ENCODE data around the gene HSPH1.

- TF ChIP-seq MAX (IDR thresholded peaks at IDR 0.05; ENCODE audit: low read depth, low read length) (no peak), CTCF (IDR thresholded peaks at IDR 0.05; ENCODE audit: low read depth, low read length) (no peak), POLR2A (IDR thresholded peaks at IDR 0.05; ENCODE audit: extremely low read depth, insufficient read length) (no peak), MYC (IDR thresholded peaks at IDR 0.05; ENCODE audit: low read depth, low read length) (no peak)
Measured at GRCh38 chr13:31166591-31166990, 4.9 kb upstream of the HSPH1 start.
